Astrocyte (in vitro differentiated cells and primary cell): ENCODE measurements around the gene SIAH3. TPM values are rescaled to one million over a fixed set of nuclear protein-coding genes. Genes with fewer than 3 reads are reported as not detected.

ENCODE experiments used
- DNase-seq: peaks from one replicate; pipeline ENCODE4 v3.0.0-alpha.2; 2010; ENCODE audit warnings: low read depth
- FAIRE-seq: peaks from 2 replicates; lab custom pipeline; 2011; peaks lifted over from hg19 to GRCh38; lab: Jason Lieb, UNC
- H2AFZ ChIP-seq: 2 replicates; pipeline ENCODE4 v1.6.0; 2012; ENCODE audit warnings: low read depth, low read length, inconsistent platforms
- H3K27ac ChIP-seq: 2 replicates; pipeline ENCODE4 v1.5.1; 2011; ENCODE audit warnings: low read depth, low read length, inconsistent platforms
- H3K27me3 ChIP-seq: 2 replicates; pipeline ENCODE4 v1.6.0; 2011; ENCODE audit warnings: low read length, inconsistent platforms; ENCODE audit not compliant: insufficient read depth
- H3K36me3 ChIP-seq: 2 replicates; pipeline ENCODE4 v1.5.1; 2011; ENCODE audit warnings: low read length, inconsistent platforms; ENCODE audit not compliant: insufficient read depth
- H3K4me1 ChIP-seq: 2 replicates; pipeline ENCODE4 v1.5.1; 2011; ENCODE audit warnings: low read length, inconsistent platforms; ENCODE audit not compliant: insufficient read depth
- H3K4me2 ChIP-seq: 2 replicates; pipeline ENCODE4 v1.6.0; 2012; ENCODE audit warnings: low read length, inconsistent platforms
- H3K4me3 ChIP-seq: 2 replicates; pipeline ENCODE4 v1.5.1; 2011; ENCODE audit warnings: low read depth, mild to moderate bottlenecking, low read length, inconsistent platforms; ENCODE audit not compliant: insufficient read depth
- H3K79me2 ChIP-seq: 2 replicates; pipeline ENCODE4 v1.6.0; 2012; ENCODE audit warnings: mild to moderate bottlenecking, low read length, inconsistent platforms; ENCODE audit not compliant: insufficient read depth
- H3K9ac ChIP-seq: 2 replicates; pipeline ENCODE4 v1.6.0; 2012; ENCODE audit warnings: mild to moderate bottlenecking, low read length, inconsistent platforms
- H3K9me3 ChIP-seq: 2 replicates; pipeline ENCODE4 v1.5.1; 2012; ENCODE audit warnings: low read depth, mild to moderate bottlenecking, low read length, inconsistent platforms; ENCODE audit not compliant: insufficient read depth
- H4K20me1 ChIP-seq: 2 replicates; pipeline ENCODE4 v1.6.0; 2012; ENCODE audit warnings: low read length, inconsistent platforms; ENCODE audit not compliant: insufficient read depth
- H3K27ac Mint-ChIP-seq: one replicate; pipeline ENCODE4 v1.8.0; 2021; ENCODE audit warnings: mild to moderate bottlenecking, mixed read lengths; ENCODE audit not compliant: unreplicated experiment
- H3K27me3 Mint-ChIP-seq: one replicate; pipeline ENCODE4 v1.8.0; 2021; ENCODE audit warnings: low read depth, mixed read lengths; ENCODE audit not compliant: unreplicated experiment
- H3K36me3 Mint-ChIP-seq: one replicate; pipeline ENCODE4 v1.8.0; 2021; ENCODE audit warnings: low read depth, mixed read lengths; ENCODE audit not compliant: unreplicated experiment
- H3K4me1 Mint-ChIP-seq: one replicate; pipeline ENCODE4 v1.8.0; 2021; ENCODE audit warnings: low read depth, mixed read lengths; ENCODE audit not compliant: unreplicated experiment
- H3K4me3 Mint-ChIP-seq: one replicate; pipeline ENCODE4 v1.8.0; 2021; ENCODE audit warnings: mild to moderate bottlenecking, moderate library complexity, mixed read lengths; ENCODE audit not compliant: unreplicated experiment
- H3K9me3 Mint-ChIP-seq: one replicate; pipeline ENCODE4 v1.8.0; 2021; ENCODE audit warnings: mild to moderate bottlenecking, mixed read lengths; ENCODE audit not compliant: unreplicated experiment
- CTCF ChIP-seq: IDR thresholded peaks from 2 replicates; pipeline ENCODE4 v1.5.1; 2011; ENCODE audit warnings: low read depth, mild to moderate bottlenecking, inconsistent platforms, low read length, moderate library complexity; ENCODE audit not compliant: insufficient read depth
- EZH2 ChIP-seq: IDR thresholded peaks from 2 replicates; pipeline ENCODE4 v1.6.1; 2012; ENCODE audit warnings: mild to moderate bottlenecking, low read length, inconsistent platforms; ENCODE audit not compliant: insufficient read depth
- total RNA-seq: library from RNA; stranded (reverse); gene quantifications from 2 replicates; pipeline ENCODE4 v1.2.1, GENCODE V29; 2021

Gene SIAH3
- total RNA-seq, 1 donor from 2014 or later = 0.07 TPM

- no peak overlapping the region for H2AFZ ChIP-seq
- H3K79me2 ChIP-seq = no peaks in the 10 kb centered on the region
- peaks cover 15% of the 10 kb centered on the region for H3K27me3 Mint-ChIP-seq
- H3K9me3 Mint-ChIP-seq = no peaks in the 10 kb centered on the region
- H3K4me3 Mint-ChIP-seq = no peak overlapping the region
- H3K36me3 ChIP-seq = no peaks in the 10 kb centered on the region
- no peaks in the 10 kb centered on the region for H4K20me1 ChIP-seq
- H3K4me2 ChIP-seq = no peak overlapping the region
- TF ChIP-seq CTCF (no peak), EZH2 (no peak)
- peaks cover 11% of the 10 kb centered on the region for H3K4me1 Mint-ChIP-seq
- FAIRE-seq = no peak
- H3K27ac ChIP-seq = no peak overlapping the region
- DNase-seq = no peak
- no peak overlapping the region for H3K4me3 ChIP-seq
- H3K27ac Mint-ChIP-seq = no peak overlapping the region
- H3K9me3 ChIP-seq = no peaks in the 10 kb centered on the region
- peaks cover 3% of the 10 kb centered on the region for H3K27me3 ChIP-seq
- no peaks in the 10 kb centered on the region for H3K36me3 Mint-ChIP-seq
- H3K4me1 ChIP-seq = peaks cover 7% of the 10 kb centered on the region
- no peak overlapping the region for H3K9ac ChIP-seq
Observed at GRCh38 chr13:45838171-45838745, 13.3 kb downstream of the SIAH3 start.

- peaks cover 15% of the 10 kb centered on the region for H3K27me3 Mint-ChIP-seq
- Histone ChIP-seq H3K27me3 (peaks cover 3% of the 10 kb centered on the region), H3K4me3 (no peak overlapping the region), H3K79me2 (no peaks in the 10 kb centered on the region), H3K27ac (no peak overlapping the region), H3K9ac (no peak overlapping the region), H3K4me2 (no peak overlapping the region), H2AFZ (no peak overlapping the region), H3K9me3 (no peaks in the 10 kb centered on the region), H3K4me1 (peaks cover 7% of the 10 kb centered on the region), H3K36me3 (no peaks in the 10 kb centered on the region), H4K20me1 (no peaks in the 10 kb centered on the region)
- H3K36me3 Mint-ChIP-seq = no peaks in the 10 kb centered on the region
- H3K4me3 Mint-ChIP-seq = no peak overlapping the region
- DNase-seq = no peak
- TF ChIP-seq EZH2 (no peak), CTCF (no peak)
- H3K9me3 Mint-ChIP-seq = no peaks in the 10 kb centered on the region
- peaks cover 11% of the 10 kb centered on the region for H3K4me1 Mint-ChIP-seq
- FAIRE-seq = no peak
- H3K27ac Mint-ChIP-seq = no peak overlapping the region
Observed at GRCh38 chr13:45837111-45837510, 14.4 kb downstream of the SIAH3 start.

GRCh38 chr13:45834411-45834994, 17.1 kb downstream of the SIAH3 start:
- H3K27me3 Mint-ChIP-seq = peaks cover 14% of the 10 kb centered on the region
- no peak overlapping the region for H3K27ac Mint-ChIP-seq
- TF ChIP-seq EZH2 = no peak
- no peak for TF ChIP-seq CTCF

More at GRCh38 chr13:45834411-45834994, 17.1 kb downstream of the SIAH3 start:
- FAIRE-seq (no peak), DNase-seq (no peak)
- Mint-ChIP-seq H3K4me1 (peaks cover 11% of the 10 kb centered on the region), H3K36me3 (no peaks in the 10 kb centered on the region), H3K4me3 (no peak overlapping the region), H3K9me3 (no peaks in the 10 kb centered on the region)
- Histone ChIP-seq H3K27me3 (peaks cover 3% of the 10 kb centered on the region), H2AFZ (no peak overlapping the region), H3K36me3 (no peaks in the 10 kb centered on the region), H3K4me1 (peaks cover 7% of the 10 kb centered on the region), H3K79me2 (no peaks in the 10 kb centered on the region), H3K27ac (no peak overlapping the region), H3K9ac (no peak overlapping the region), H3K4me3 (no peak overlapping the region), H3K4me2 (no peak overlapping the region), H3K9me3 (no peaks in the 10 kb centered on the region), H4K20me1 (no peaks in the 10 kb centered on the region)
